GM12874 (cell line): ENCODE measurements around the gene TOM1.

ENCODE experiments used
- TF ChIP-seq, protein P1 (sequence below): IDR thresholded peaks from 2 replicates; pipeline ENCODE4 v1.5.1; 2011; ENCODE audit warnings: low read depth, mild to moderate bottlenecking, control low read depth, low read length, moderate library complexity; ENCODE audit not compliant: insufficient read depth

The TOM1 gene

DNA sequence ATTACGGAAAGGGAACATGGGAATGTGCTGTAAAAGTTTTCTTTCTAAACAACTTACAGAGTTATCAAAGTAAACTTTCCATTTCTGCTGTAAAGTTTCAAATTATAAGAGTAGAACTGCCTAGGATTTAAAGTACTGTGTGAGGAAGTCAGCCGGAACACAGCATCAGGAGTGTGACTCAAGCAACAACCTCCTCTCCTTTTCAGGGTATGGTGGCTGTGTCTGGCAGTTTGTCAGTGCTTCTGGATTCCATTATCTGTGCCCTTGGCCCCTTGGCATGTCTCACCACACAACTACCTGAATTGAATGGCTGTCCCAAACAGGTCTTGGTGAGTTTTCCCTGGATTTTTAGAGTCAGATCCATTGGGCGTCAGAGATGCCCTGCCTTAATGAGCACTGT is 6.9 kb upstream of the TOM1 start:
- TF ChIP-seq, protein P1, sequence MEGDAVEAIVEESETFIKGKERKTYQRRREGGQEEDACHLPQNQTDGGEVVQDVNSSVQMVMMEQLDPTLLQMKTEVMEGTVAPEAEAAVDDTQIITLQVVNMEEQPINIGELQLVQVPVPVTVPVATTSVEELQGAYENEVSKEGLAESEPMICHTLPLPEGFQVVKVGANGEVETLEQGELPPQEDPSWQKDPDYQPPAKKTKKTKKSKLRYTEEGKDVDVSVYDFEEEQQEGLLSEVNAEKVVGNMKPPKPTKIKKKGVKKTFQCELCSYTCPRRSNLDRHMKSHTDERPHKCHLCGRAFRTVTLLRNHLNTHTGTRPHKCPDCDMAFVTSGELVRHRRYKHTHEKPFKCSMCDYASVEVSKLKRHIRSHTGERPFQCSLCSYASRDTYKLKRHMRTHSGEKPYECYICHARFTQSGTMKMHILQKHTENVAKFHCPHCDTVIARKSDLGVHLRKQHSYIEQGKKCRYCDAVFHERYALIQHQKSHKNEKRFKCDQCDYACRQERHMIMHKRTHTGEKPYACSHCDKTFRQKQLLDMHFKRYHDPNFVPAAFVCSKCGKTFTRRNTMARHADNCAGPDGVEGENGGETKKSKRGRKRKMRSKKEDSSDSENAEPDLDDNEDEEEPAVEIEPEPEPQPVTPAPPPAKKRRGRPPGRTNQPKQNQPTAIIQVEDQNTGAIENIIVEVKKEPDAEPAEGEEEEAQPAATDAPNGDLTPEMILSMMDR = no peak

DNA sequence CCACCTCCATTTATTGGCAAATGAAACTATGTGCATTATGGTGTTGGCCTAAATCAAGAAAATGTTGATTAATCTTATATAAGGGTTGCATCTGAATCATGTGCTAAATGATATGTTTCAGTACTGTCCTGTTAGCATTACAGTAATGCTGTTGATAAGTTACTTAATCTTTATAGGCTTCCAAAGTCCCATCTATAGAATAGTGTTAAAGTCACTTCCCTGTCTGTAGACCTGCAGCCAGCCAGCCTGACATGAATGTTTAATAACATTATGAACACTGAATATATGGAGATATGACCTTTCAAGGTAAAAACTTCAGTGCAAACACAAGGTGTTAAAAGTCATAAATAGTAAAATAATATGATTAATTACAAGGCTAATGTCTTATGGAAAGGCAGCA is 3.6 kb upstream of the TOM1 start:
- TF ChIP-seq, protein P1 = no peak

DNA sequence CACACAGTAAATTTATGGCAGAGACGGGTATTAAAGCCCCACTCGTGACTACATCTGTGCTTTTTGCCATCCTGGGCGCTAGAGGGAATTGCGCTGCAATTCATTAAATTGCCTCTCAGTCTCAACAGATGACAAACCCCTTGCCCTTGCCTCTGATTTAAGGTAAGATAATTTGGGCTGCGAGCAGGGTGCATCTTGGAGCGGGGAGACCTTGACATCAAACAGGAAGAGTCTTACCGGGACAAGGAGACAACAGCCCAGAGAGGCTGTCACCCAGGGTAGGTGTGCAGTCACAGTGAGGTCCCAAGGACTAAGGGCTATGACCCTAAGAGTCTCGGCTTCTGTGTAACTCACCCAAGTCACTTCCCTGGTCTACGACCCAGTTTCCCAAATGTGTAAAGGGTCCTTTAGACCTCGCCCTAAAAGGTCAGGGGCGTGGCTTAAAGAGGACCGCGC is 449 bp upstream of the TOM1 start:
- TF ChIP-seq, protein P1 = no peak

DNA sequence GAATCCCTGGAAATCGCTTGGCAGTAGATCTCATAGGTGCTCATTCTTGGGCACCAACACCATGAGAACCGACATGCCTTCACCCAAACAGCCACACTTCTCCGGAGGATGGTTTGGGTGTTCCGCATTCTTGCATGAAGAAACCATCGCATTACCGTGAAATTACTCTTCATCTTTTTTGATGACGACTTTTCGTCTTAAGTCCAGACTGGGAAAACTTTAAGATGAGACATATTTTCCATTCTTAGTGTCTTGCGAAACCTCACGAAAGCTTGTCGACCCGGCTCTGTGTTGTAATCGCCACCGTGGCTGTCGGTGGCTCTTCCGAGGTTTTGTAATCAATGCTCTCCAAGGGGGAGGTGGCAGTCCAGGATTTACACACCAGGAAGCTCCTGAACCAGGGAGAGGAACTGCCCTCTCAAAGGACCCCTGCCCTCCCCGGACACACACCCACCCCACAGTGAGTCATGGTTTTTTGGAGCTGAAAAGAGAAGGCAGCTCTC is 1.7 kb downstream of the TOM1 start:
- TF ChIP-seq, protein P1 = no peak

DNA sequence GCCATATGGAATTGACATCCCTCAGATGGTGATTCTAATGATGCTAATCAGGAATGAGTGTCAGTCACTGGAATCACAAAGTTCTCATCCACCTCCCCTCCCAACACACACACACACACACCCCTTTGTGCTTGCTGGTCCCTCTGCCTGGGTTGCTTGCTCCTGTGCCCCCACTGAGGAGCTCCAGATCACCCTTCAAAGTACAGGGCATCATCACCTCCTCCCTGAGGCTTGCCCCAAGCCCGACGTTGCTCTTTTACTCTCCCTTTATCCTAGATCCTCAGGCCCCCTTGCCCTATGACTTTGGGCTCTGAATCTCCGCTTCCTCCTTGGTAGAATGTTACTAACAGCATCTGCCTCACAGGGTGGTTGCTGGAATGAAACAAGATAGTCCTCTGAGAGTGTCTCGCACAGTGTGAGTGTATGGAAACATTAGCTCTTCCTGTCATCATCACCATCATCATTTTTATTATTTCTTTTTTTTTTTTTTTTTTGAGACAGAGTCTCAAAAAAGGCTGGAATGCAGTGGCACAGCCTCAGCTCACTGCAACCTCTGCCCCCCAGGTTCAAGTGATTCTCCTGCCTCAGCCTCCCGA is 3.4 kb downstream of the TOM1 start:
- TF ChIP-seq, protein P1 = no peak

DNA sequence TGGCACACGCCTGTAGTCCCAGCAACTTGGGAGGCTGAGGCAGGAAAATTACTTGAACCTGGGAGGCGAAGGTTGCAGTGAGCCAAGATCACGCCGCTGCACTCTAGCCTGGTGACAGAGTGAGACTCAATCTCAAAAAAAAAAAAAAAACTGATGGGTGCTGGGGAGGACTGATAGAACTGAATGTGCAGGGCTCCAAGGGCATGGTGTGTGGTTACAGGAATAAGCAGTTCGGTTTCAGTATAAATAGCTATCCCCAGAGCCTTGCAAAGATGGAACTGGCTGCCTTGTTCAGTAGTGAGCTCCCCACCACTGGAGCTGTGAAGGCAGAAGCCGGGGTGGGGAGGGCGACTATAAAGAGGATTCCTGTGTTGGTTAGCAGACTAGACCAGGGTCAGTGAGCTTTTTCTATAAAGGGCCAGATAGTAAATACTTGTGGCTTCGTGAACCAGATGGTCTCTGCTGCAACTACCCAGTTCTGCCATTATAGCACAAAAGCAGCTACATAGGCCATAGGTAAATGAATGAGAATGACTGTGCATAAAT is 5.9 kb downstream of the TOM1 start:
- TF ChIP-seq, protein P1 = no peak

DNA sequence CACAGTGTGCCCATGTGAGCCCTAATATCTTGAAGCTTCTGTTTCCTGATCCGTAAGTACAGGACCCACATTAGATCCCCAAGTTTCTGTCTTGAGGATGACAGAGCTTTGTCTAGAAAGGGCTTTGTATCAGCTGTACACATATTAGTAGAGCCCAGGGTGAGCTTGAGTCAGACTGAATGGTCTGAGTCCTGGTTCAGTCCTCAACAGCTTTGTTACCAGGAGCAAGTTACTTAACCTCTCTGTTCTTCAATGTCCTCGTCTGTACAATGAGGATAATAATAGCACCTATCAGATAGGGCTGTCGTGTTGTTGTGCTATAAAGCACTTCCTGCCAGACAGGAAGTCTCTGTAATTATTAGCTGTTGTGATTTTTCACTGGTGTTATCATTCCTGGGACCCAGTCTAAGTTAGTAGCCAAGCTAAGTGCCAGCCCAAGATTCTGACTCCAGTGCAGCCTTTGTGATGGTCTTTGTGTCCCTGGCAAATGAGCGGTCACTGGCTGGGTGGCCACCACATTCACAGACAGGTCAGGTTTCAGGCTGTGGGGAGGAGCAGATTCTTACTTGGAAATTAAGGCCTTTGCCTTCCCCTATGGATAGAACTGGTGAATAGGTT is 6.8 kb downstream of the TOM1 start:
- TF ChIP-seq, protein P1 = no peak
